ENCODE results near the gene SMIM38. TPM values are rescaled to one million over a fixed set of nuclear protein-coding genes. Genes with fewer than 3 reads are reported as not detected.

Gene SMIM38
- total RNA-seq, 1 experiment from 2014 or later = 0.09 TPM

- no peaks in the 10 kb centered on the region for H3K27me3 ChIP-seq (ENCODE audit: insufficient read depth, low read length)
- no peak overlapping the region for H3K4ac ChIP-seq (ENCODE audit: low read depth, low read length)
- no peak overlapping the region for H3K27ac Mint-ChIP-seq
- no peaks in the 10 kb centered on the region for H3K4me1 ChIP-seq (ENCODE audit: insufficient read depth, low read length)
- H2BK120ac ChIP-seq (ENCODE audit: low read depth, low read length, poor library complexity, severe bottlenecking) = no peak overlapping the region
- no peaks in the 10 kb centered on the region for H3K79me2 ChIP-seq (ENCODE audit: insufficient read depth, low read length)
- no peak overlapping the region for H3K9ac ChIP-seq (ENCODE audit: extremely low read depth, insufficient read length, low read length)
- H2AK5ac ChIP-seq (ENCODE audit: insufficient read length, low read length) = no peak overlapping the region
- H3K27me3 Mint-ChIP-seq (ENCODE audit: low read depth) = peaks cover 16% of the 10 kb centered on the region; the same call in 1 of the 2 replicates
- no peak overlapping the region for H3K4me2 ChIP-seq (ENCODE audit: insufficient read depth, insufficient read length, low read length)
- H3K23ac ChIP-seq (ENCODE audit: insufficient read length, low read depth, low read length) = no peak overlapping the region
- no peak overlapping the region for H3K27ac ChIP-seq (ENCODE audit: insufficient read length, low read depth, low read length)
- H3K36me3 Mint-ChIP-seq (ENCODE audit: insufficient read depth in 1 of 3, low read depth in 3 of 3) = peaks cover 2 to 15% (median 3%) of the 10 kb centered on the region in 3 experiments; a peak in 4 of 7 replicates
- no CpG with 5 or more reads among the region's 2 CpGs for WGBS (ENCODE audit: extremely low coverage, insufficient read length, low lambda C conversion rate)
- H3K9me3 Mint-ChIP-seq = peaks cover 15 to 16% of the 10 kb centered on the region in 2 experiments
- no peak overlapping the region for H3T11ph ChIP-seq (ENCODE audit: low read length)
- H3K14ac ChIP-seq (ENCODE audit: insufficient read depth, low read length) = no peak overlapping the region
- no peaks in the 10 kb centered on the region for H3K4me1 Mint-ChIP-seq
- no peaks in the 10 kb centered on the region for H3K9me3 ChIP-seq (ENCODE audit: control insufficient read depth, low read depth, low read length)
- H3K79me1 ChIP-seq (ENCODE audit: insufficient read depth, low read depth, low read length, poor library complexity, severe bottlenecking) = no peaks in the 10 kb centered on the region
- H4K5ac ChIP-seq (ENCODE audit: insufficient read length, low read depth, low read length) = no peak overlapping the region
- H2BK5ac ChIP-seq (ENCODE audit: insufficient read length, low read length) = no peak overlapping the region
- no peak overlapping the region for H4K8ac ChIP-seq (replicated peaks; ENCODE audit: insufficient read length, low read depth, low read length)
- no peak overlapping the region for H3K18ac ChIP-seq (ENCODE audit: insufficient read length, low read depth, low read length)
- H2BK20ac ChIP-seq (ENCODE audit: low read depth, low read length, poor library complexity, severe bottlenecking) = no peak overlapping the region
- H2AFZ ChIP-seq (ENCODE audit: low read length) = no peak overlapping the region
- DNase-seq = no peak
- no peak overlapping the region for H3K4me3 Mint-ChIP-seq
- TF ChIP-seq, protein P1, sequence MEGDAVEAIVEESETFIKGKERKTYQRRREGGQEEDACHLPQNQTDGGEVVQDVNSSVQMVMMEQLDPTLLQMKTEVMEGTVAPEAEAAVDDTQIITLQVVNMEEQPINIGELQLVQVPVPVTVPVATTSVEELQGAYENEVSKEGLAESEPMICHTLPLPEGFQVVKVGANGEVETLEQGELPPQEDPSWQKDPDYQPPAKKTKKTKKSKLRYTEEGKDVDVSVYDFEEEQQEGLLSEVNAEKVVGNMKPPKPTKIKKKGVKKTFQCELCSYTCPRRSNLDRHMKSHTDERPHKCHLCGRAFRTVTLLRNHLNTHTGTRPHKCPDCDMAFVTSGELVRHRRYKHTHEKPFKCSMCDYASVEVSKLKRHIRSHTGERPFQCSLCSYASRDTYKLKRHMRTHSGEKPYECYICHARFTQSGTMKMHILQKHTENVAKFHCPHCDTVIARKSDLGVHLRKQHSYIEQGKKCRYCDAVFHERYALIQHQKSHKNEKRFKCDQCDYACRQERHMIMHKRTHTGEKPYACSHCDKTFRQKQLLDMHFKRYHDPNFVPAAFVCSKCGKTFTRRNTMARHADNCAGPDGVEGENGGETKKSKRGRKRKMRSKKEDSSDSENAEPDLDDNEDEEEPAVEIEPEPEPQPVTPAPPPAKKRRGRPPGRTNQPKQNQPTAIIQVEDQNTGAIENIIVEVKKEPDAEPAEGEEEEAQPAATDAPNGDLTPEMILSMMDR (conservative IDR thresholded peaks at IDR 0.05) = no peak
- no peak overlapping the region for H2BK12ac ChIP-seq (ENCODE audit: insufficient read length, low read depth, low read length)
- H4K20me1 ChIP-seq (ENCODE audit: control insufficient read depth, insufficient read depth, insufficient read length) = no peaks in the 10 kb centered on the region
- H3K56ac ChIP-seq (ENCODE audit: insufficient read length, low read depth, low read length) = no peak overlapping the region
- no peak overlapping the region for H4K91ac ChIP-seq (ENCODE audit: insufficient read length, low read depth, low read length)
- no peak overlapping the region for H2BK15ac ChIP-seq (ENCODE audit: low read depth, low read length)
- H3K23me2 ChIP-seq (ENCODE audit: insufficient read length, low read depth, low read length, poor library complexity, severe bottlenecking) = no peaks in the 10 kb centered on the region
Observed at GRCh38 chr11:69109101-69109500, 46.6 kb upstream of the SMIM38 start.

Measured in H9 (cell line).